Trophoblast cell (in vitro differentiated cells and primary cell): ENCODE results near the gene WWC2.

Experiments used
- DNase-seq, 2 donors: peaks; one replicate each; pipeline ENCODE4 v3.0.0-alpha.2; 2016
- H2AFZ ChIP-seq: 2 replicates; pipeline ENCODE4 v1.6.1; 2013; ENCODE audit warnings: low read length, moderate library complexity, mild to moderate bottlenecking; ENCODE audit not compliant: insufficient read depth, poor library complexity
- H2AK5ac ChIP-seq: 2 replicates; pipeline ENCODE4 v1.6.1; 2013; ENCODE audit warnings: mild to moderate bottlenecking, low read length
- H2BK120ac ChIP-seq: 2 replicates; pipeline ENCODE4 v1.6.1; 2013; ENCODE audit warnings: low read length, mild to moderate bottlenecking, moderate library complexity; ENCODE audit not compliant: insufficient read depth, poor library complexity
- H2BK12ac ChIP-seq: 2 replicates; pipeline ENCODE4 v1.6.1; 2013; ENCODE audit warnings: mild to moderate bottlenecking, low read length, moderate library complexity
- H2BK5ac ChIP-seq: 2 replicates; pipeline ENCODE4 v1.6.1; 2013; ENCODE audit warnings: low read length, low read depth, moderate library complexity, mild to moderate bottlenecking; ENCODE audit not compliant: poor library complexity
- H3K14ac ChIP-seq: 2 replicates; pipeline ENCODE4 v1.6.1; 2013; ENCODE audit warnings: mild to moderate bottlenecking, low read length
- H3K18ac ChIP-seq: 2 replicates; pipeline ENCODE4 v1.6.1; 2013; ENCODE audit warnings: mild to moderate bottlenecking, low read length
- H3K23ac ChIP-seq: 2 replicates; pipeline ENCODE4 v1.6.1; 2013; ENCODE audit warnings: low read length
- H3K27ac ChIP-seq: 2 replicates; pipeline ENCODE4 v1.5.1; 2013; ENCODE audit warnings: low read depth, mild to moderate bottlenecking, inconsistent platforms, low read length, moderate library complexity
- H3K27me3 ChIP-seq: 2 replicates; pipeline ENCODE4 v1.6.1; 2013; ENCODE audit warnings: inconsistent platforms, mild to moderate bottlenecking, low read length, moderate library complexity; ENCODE audit not compliant: insufficient read depth
- H3K36me3 ChIP-seq, 2 experiments: 1 replicate in 1 of 2; 2 replicates in 1 of 2; pipeline ENCODE4 v1.6.1; 2013; ENCODE audit warnings: low read length in 2 of 2, mild to moderate bottlenecking in 2 of 2, moderate library complexity in 1 of 2; ENCODE audit not compliant: insufficient read depth in 2 of 2, control insufficient read depth in 1 of 2
- H3K4ac ChIP-seq: 2 replicates; pipeline ENCODE4 v1.6.1; 2013; ENCODE audit warnings: low read depth, mild to moderate bottlenecking, low read length, moderate library complexity
- H3K4me1 ChIP-seq, 2 experiments: 1 replicate in 1 of 2; 2 replicates in 1 of 2; pipeline ENCODE4 v1.6.1; 2013; ENCODE audit warnings: low read length in 2 of 2, mild to moderate bottlenecking in 2 of 2, moderate library complexity in 1 of 2; ENCODE audit not compliant: insufficient read depth in 2 of 2, control insufficient read depth in 1 of 2
- H3K4me2 ChIP-seq: 2 replicates; pipeline ENCODE4 v1.6.1; 2013; ENCODE audit warnings: inconsistent platforms, mild to moderate bottlenecking, low read length, moderate library complexity
- H3K4me3 ChIP-seq: 2 replicates; pipeline ENCODE4 v1.5.1; 2013; ENCODE audit warnings: mild to moderate bottlenecking, low read depth, low read length, inconsistent platforms
- H3K79me1 ChIP-seq: one replicate; pipeline ENCODE4 v1.6.1; 2013; ENCODE audit warnings: low read length
- H3K79me2 ChIP-seq: 2 replicates; pipeline ENCODE4 v1.6.1; 2013; ENCODE audit warnings: low read length, mild to moderate bottlenecking; ENCODE audit not compliant: control insufficient read depth, insufficient read depth, poor library complexity
- H3K9ac ChIP-seq: 2 replicates; pipeline ENCODE4 v1.6.1; 2013; ENCODE audit warnings: mild to moderate bottlenecking, low read length
- H3K9me3 ChIP-seq: 2 replicates; pipeline ENCODE4 v1.6.1; 2013; ENCODE audit warnings: low read depth, mild to moderate bottlenecking, control low read depth, inconsistent platforms, low read length; ENCODE audit not compliant: insufficient read depth
- H4K12ac ChIP-seq: 2 replicates; pipeline ENCODE4 v1.6.1; 2013; ENCODE audit warnings: low read depth, mild to moderate bottlenecking, low read length, moderate library complexity
- H4K8ac ChIP-seq: 2 replicates; pipeline ENCODE4 v1.6.1; 2013; ENCODE audit warnings: low read depth, mild to moderate bottlenecking, low read length, moderate library complexity
- H4K91ac ChIP-seq: one replicate; pipeline ENCODE4 v1.6.1; 2013; ENCODE audit warnings: low read depth, mild to moderate bottlenecking, low read length, moderate library complexity
- WGBS: extraction: QIAGEN DNeasy Blood & Tissue Kit; methylation state at CpG from one replicate; pipeline ENCODE4 v1.1.7; 2013; ENCODE audit warnings: missing lambda C conversion rate; ENCODE audit not compliant: insufficient read length, insufficient coverage; ENCODE audit errors: extremely low coverage; 5-methylcytosine and 5-hydroxymethylcytosine counted together

WWC2 gene

GRCh38 chr4:183257808-183258207 lies 158.8 kb downstream of the WWC2 start:
- no CpG with 5 or more reads among the region's 6 CpGs for WGBS
- H4K12ac ChIP-seq: no peak overlapping the region
- no peak overlapping the region for H4K8ac ChIP-seq
- H2AK5ac ChIP-seq: no peak overlapping the region
- H3K9ac ChIP-seq: no peak overlapping the region
- no peak for DNase-seq
- no peaks in the 10 kb centered on the region for H3K9me3 ChIP-seq
- H3K79me1 ChIP-seq: no peaks in the 10 kb centered on the region
- H3K27me3 ChIP-seq: no peaks in the 10 kb centered on the region
- no peak overlapping the region for H4K91ac ChIP-seq
- no peak overlapping the region for H3K4ac ChIP-seq
- H3K4me3 ChIP-seq: no peak overlapping the region
- no peak overlapping the region for H3K27ac ChIP-seq
- H3K14ac ChIP-seq: no peak overlapping the region
- peaks cover 0 to 2% of the 10 kb centered on the region in 2 experiments for H3K4me1 ChIP-seq
- H2BK12ac ChIP-seq: no peak overlapping the region
- no peak overlapping the region for H3K23ac ChIP-seq
- H3K18ac ChIP-seq: no peak overlapping the region
- H3K36me3 ChIP-seq: peaks cover 8 to 24% of the 10 kb centered on the region in 2 experiments
- no peak overlapping the region for H3K4me2 ChIP-seq
- H3K79me2 ChIP-seq: no peaks in the 10 kb centered on the region
- no peak overlapping the region for H2BK5ac ChIP-seq
- H2BK120ac ChIP-seq: no peak overlapping the region
- no peak overlapping the region for H2AFZ ChIP-seq

DNA sequence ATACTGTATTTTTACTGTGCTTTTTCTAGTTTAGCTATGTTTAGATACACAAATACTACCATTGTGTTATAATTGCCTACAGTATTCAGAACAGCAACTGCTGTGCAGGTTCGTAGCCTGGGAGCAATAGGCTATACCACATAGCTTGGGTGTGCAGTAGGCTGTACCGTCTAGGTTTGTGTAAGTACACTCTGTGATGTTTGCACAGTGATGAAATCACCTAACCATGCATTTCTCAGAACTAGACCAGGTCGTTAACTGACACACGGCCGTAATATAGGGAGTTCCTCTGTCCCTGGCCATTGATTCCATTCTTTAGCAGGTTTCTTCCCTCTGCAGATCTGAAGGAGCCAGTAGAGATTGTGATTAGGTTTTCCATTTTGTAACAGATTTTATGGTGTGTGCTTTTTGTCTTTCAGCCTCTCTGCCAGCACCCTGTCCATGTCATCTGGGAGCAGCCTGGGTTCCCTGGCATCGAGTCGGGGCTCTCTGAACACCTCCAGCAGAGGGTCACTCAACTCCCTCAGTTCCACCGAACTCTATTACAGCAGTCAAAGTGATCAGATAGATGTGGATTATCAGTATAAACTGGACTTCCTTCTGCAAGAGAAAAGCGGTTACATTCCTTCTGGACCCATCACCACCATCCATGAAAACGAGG lies 161.6 kb downstream of the WWC2 start:
- no peak overlapping the region for H2BK12ac ChIP-seq
- no peak overlapping the region for H3K9ac ChIP-seq
- H4K91ac ChIP-seq: no peak overlapping the region
- no peaks in the 10 kb centered on the region for H3K79me1 ChIP-seq
- H3K18ac ChIP-seq: no peak overlapping the region
- peaks cover 13 to 23% of the 10 kb centered on the region in 2 experiments for H3K36me3 ChIP-seq
- no peaks in the 10 kb centered on the region for H3K79me2 ChIP-seq
- no peak overlapping the region for H3K14ac ChIP-seq
- H3K4me3 ChIP-seq: no peak overlapping the region
- no peaks in the 10 kb centered on the region for H3K9me3 ChIP-seq
- H2AFZ ChIP-seq: no peak overlapping the region
- whole genome bisulfite sequencing: no CpG with 5 or more reads among the region's 10 CpGs
- H2BK5ac ChIP-seq: no peak overlapping the region
- peaks cover 0 to 2% of the 10 kb centered on the region in 2 experiments for H3K4me1 ChIP-seq
- no peak overlapping the region for H3K4ac ChIP-seq
- H3K27ac ChIP-seq: no peak overlapping the region
- no peak overlapping the region for H3K4me2 ChIP-seq
- no peak overlapping the region for H4K8ac ChIP-seq
- no peaks in the 10 kb centered on the region for H3K27me3 ChIP-seq
- H2BK120ac ChIP-seq: no peak overlapping the region
- no peak overlapping the region for H2AK5ac ChIP-seq
- DNase-seq: no peak
- no peak overlapping the region for H4K12ac ChIP-seq
- H3K23ac ChIP-seq: no peak overlapping the region

DNA sequence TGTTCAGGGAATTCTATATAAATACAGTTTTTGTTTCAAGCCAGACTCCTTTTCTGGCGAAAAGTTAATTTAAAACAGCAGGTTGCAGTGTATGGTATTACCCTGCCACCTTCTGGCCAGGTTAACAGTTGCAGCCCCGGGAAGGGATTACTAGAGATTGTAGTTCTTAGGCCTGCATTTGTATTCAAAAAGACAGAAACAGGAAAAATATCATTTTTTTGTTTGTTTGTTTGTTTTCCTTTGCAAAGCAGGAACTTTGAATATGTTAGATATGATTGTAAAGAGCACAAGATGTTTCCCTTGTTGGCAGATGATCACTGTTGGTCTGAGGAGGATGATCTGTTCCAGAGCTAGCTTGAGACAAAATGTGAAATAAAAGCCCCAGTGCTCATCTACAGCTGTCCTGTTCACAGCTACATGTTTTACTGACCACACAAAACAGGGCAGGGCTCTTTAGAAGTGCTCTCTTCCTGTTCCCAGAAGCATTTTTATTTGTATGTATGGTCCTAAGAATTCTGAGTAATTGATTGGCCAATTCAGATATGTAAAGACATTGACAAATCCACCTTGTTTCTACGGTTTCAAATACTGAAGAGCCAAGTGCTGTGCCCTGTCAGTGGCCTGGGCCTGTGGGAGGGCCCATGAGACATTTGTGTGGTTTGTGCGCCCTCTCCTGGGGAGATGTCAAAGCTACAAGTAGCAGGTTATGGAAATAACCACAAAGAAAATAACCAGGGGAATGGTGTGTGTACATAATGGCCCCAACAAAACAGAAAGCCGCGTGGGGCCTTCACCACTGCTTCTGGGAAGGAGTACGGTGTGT lies 163.1 kb downstream of the WWC2 start:
- Histone ChIP-seq H2BK5ac (no peak overlapping the region), H3K27me3 (no peaks in the 10 kb centered on the region), H2BK120ac (no peak overlapping the region), H2AK5ac (no peak overlapping the region), H2AFZ (no peak overlapping the region), H3K79me2 (no peaks in the 10 kb centered on the region), H3K14ac (no peak overlapping the region), H3K4ac (no peak overlapping the region), H3K4me1 (no peaks in the 10 kb centered on the region), H2BK12ac (no peak overlapping the region), H3K9ac (no peak overlapping the region), H3K18ac (no peak overlapping the region), H3K27ac (no peak overlapping the region), H3K79me1 (no peaks in the 10 kb centered on the region), H4K12ac (no peak overlapping the region), H3K36me3 (peaks cover 13 to 29% of the 10 kb centered on the region in 2 experiments), H4K91ac (no peak overlapping the region), H3K9me3 (no peaks in the 10 kb centered on the region), H4K8ac (no peak overlapping the region), H3K4me3 (no peak overlapping the region), H3K4me2 (no peak overlapping the region), H3K23ac (no peak overlapping the region)
- peak; percentile 75 to 91 for DNase-seq
- WGBS: no CpG with 5 or more reads among the region's 7 CpGs

GRCh38 chr4:183262776-183263100 lies 163.7 kb downstream of the WWC2 start:
- Histone ChIP-seq H2AFZ (no peak overlapping the region), H3K27me3 (no peaks in the 10 kb centered on the region), H3K4me1 (no peaks in the 10 kb centered on the region), H3K4ac (no peak overlapping the region), H2BK12ac (no peak overlapping the region), H3K36me3 (peaks cover 15 to 30% of the 10 kb centered on the region in 2 experiments), H2BK5ac (no peak overlapping the region), H3K9ac (no peak overlapping the region), H4K91ac (no peak overlapping the region), H3K4me2 (no peak overlapping the region), H3K27ac (no peak overlapping the region), H3K79me1 (no peaks in the 10 kb centered on the region), H3K9me3 (no peaks in the 10 kb centered on the region), H3K14ac (no peak overlapping the region), H4K12ac (no peak overlapping the region), H4K8ac (no peak overlapping the region), H3K4me3 (no peak overlapping the region), H2BK120ac (no peak overlapping the region), H3K79me2 (no peaks in the 10 kb centered on the region), H3K18ac (no peak overlapping the region), H3K23ac (no peak overlapping the region), H2AK5ac (no peak overlapping the region)
- WGBS: no CpG with 5 or more reads among the region's 6 CpGs
- DNase-seq: no peak
